SJSA1 (cell line): Measurements from ENCODE around the gene PODN. TPM values are rescaled to one million over a fixed set of nuclear protein-coding genes. Genes with fewer than 3 reads are reported as not detected.

Experiments
- DNase-seq, 2 experiments: peaks; one replicate each; pipeline ENCODE4 v3.0.0-alpha.2; 2015 to 2020; ENCODE audit warnings: low spot score in 2 of 2, low read depth in 1 of 2
- H3K27ac ChIP-seq: fragments of 250-450 bp; sonication (Bioruptor Pico); 2 replicates; pipeline ENCODE4 v1.5.1; 2020; ENCODE audit warnings: mild to moderate bottlenecking, moderate library complexity
- H3K27me3 ChIP-seq: fragments of 250-450 bp; sonication (Bioruptor Pico); replicated peaks from 2 replicates; pipeline ENCODE4 v1.5.1; 2020; ENCODE audit warnings: mild to moderate bottlenecking, moderate library complexity
- H3K36me3 ChIP-seq: fragments of 250-450 bp; sonication (Bioruptor Pico); 2 replicates; pipeline ENCODE4 v1.5.1; 2020; ENCODE audit warnings: mild to moderate bottlenecking
- H3K4me1 ChIP-seq: fragments of 250-450 bp; sonication (Bioruptor Pico); replicated peaks from 2 replicates; pipeline ENCODE4 v1.6.1; 2021; ENCODE audit warnings: mild to moderate bottlenecking
- H3K4me3 ChIP-seq: fragments of 250-450 bp; sonication (Bioruptor Pico); 2 replicates; pipeline ENCODE4 v1.5.1; 2020; ENCODE audit warnings: mild to moderate bottlenecking
- H3K9me3 ChIP-seq: fragments of 250-450 bp; sonication (Bioruptor Pico); replicated peaks from 2 replicates; pipeline ENCODE4 v1.5.1; 2020; ENCODE audit warnings: mild to moderate bottlenecking
- total RNA-seq: library from RNA; depleted of rRNA; stranded (reverse); fragments of >200 nt; shearing (Covaris generic); gene quantifications from 2 replicates; pipeline ENCODE4 v1.2.3, GENCODE V29; 2014

Gene PODN
- total RNA-seq, 1 experiment from 2014 or later: 4.1 TPM

GRCh38 chr1:53125623-53126360, 63.8 kb downstream of the PODN start:
- H3K27me3 ChIP-seq: no peaks in the 10 kb centered on the region
- DNase-seq: no peak
- peaks cover 48% of the 10 kb centered on the region for H3K4me1 ChIP-seq

DNA sequence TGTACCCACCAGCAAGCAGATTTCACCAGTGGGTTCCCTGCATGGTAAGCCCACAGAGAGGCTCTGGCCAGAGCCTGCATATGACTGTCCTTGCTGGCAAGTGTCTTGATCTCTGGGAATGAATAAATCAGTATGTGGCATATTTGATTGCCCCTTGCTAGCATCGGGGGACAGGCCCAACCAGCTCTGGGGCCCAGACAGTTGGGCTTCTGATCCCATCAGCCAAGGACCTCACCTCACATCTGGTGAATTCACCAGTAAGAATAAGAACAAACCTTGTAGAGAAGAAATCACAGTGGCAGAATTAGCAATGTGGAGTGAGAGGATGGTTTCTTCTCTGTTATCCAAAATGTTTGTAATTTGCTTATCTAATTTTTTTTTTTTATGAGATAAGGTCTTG, 64.5 kb downstream of the PODN start:
- H3K27ac ChIP-seq: no peak overlapping the region
- peaks cover 43% of the 10 kb centered on the region for H3K4me1 ChIP-seq
- DNase-seq: no peak

More at GRCh38 chr1:53125623-53126360, 63.8 kb downstream of the PODN start:
- H3K36me3 ChIP-seq: no peaks in the 10 kb centered on the region
- H3K4me3 ChIP-seq: no peak overlapping the region
- no peaks in the 10 kb centered on the region for H3K9me3 ChIP-seq
- H3K27ac ChIP-seq: no peak overlapping the region

GRCh38 chr1:53127546-53127945, 65.5 kb downstream of the PODN start:
- Histone ChIP-seq H3K36me3 (no peaks in the 10 kb centered on the region), H3K27ac (no peak overlapping the region)
- no peak for DNase-seq

More for the DNA sequence above, 64.5 kb downstream of the PODN start:
- Histone ChIP-seq H3K27me3 (no peaks in the 10 kb centered on the region), H3K9me3 (no peaks in the 10 kb centered on the region), H3K36me3 (no peaks in the 10 kb centered on the region), H3K4me3 (no peak overlapping the region)

DNA sequence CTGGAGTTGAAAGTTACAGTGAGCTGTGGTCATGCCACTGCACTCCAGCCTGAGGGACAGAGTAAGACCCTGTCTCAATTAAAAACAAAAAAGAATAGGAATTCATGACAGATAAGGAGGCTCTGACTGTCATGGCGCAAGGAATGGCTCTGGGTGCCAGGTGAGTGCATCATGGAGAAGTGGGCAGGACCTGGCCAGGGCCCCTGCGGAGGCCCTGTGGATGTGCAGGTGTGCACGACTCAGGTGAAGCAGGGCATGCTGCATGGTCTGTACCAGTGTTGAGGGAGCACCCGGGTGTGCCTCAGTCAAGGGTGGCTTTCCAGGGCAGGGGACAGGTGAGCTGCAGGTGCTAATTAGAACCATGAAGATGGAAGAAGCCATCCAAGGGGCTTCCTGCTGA, 66.4 kb downstream of the PODN start:
- Histone ChIP-seq H3K4me1 (peaks cover 24% of the 10 kb centered on the region), H3K4me3 (no peak overlapping the region), H3K36me3 (no peaks in the 10 kb centered on the region), H3K27me3 (no peaks in the 10 kb centered on the region), H3K27ac (no peak overlapping the region), H3K9me3 (no peaks in the 10 kb centered on the region)
- DNase-seq: no peak

More at GRCh38 chr1:53127546-53127945, 65.5 kb downstream of the PODN start:
- Histone ChIP-seq H3K9me3 (no peaks in the 10 kb centered on the region), H3K27me3 (no peaks in the 10 kb centered on the region), H3K4me1 (peaks cover 33% of the 10 kb centered on the region), H3K4me3 (no peak overlapping the region)

DNA sequence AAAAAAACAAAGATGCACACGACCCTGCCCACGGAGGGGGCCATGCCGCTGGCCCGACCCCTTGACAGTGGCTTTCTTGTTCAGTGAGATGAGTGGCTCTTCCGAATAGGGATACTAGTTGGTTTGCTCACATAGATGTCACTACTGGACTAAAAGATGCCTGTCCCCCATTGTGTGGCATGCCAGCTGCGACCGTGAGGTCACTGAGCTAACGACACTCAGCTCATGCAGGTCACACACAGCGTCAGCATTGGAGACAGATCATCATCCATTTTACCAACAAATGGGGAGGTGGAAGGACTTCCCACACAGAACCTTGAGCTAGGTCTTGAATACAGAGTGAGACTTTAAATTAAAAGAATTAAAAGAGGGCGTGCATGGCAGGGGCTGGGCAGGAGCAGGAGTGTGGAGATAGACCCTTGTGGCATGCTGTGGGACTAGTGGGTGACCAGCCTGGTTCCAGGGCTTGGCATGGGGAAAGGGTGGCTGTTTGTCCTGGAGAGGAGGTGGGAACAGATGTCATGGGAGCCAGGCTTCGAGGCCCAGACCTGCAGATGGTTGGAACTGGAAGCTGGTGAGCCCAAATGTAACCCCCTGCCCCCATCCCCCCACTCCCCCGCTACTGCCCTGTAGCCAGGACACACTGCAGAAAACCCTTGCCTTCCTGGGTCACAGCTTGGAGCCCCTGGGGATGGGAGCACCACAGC, 68.0 kb downstream of the PODN start:
- Histone ChIP-seq H3K4me3 (no peak overlapping the region), H3K27me3 (no peaks in the 10 kb centered on the region), H3K9me3 (0 out of 2 replicates have a peak, but pooled peaks cover 4% of the 10 kb centered on the region), H3K4me1 (peaks cover 30% of the 10 kb centered on the region), H3K36me3 (no peaks in the 10 kb centered on the region), H3K27ac (no peak overlapping the region)
- no peak for DNase-seq

- no peak overlapping the region for H3K27ac ChIP-seq
- no peak overlapping the region for H3K4me3 ChIP-seq
- no peaks in the 10 kb centered on the region for H3K36me3 ChIP-seq
- H3K9me3 ChIP-seq: 0 out of 2 replicates have a peak, but pooled peaks cover 4% of the 10 kb centered on the region
- no peak for DNase-seq
- H3K27me3 ChIP-seq: no peaks in the 10 kb centered on the region
- peaks cover 35% of the 10 kb centered on the region for H3K4me1 ChIP-seq
Observed at GRCh38 chr1:53130598-53130877, 68.5 kb downstream of the PODN start.

DNA sequence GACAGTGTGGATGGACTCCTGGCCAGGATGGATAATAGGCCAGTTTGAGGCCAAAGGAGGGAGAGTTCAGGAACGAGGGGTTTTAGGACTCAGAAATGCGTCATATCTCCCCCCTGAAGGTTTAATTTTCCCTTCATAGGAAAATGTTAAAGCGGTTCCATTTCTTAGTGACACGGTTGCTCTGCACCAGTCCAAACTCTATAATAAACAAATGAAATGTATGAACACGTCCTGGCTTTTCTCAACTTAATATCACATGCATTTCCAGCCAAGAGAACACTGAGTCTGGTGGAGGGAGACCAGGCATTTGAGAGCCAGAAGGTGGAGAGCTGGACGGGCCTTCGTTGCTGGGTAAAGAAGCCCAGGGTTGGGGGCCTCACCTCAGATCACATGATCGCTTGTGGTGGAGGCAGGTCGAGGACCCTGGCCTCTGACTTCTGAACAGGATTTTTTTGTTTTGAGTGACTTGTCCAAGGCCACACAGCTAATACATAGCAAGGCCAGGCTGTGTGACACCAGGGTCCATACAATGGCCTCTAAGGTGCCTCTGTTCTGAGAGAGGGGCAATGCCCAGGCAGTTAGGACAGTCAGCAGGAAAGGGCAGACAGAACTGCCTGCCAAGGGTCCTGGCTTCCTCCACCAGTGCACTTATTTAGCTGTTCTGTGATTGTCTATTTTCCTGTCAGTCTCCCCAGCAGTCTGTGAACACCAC, 69.0 kb downstream of the PODN start:
- Histone ChIP-seq H3K27me3 (no peaks in the 10 kb centered on the region), H3K27ac (no peak overlapping the region), H3K4me1 (peaks cover 33% of the 10 kb centered on the region), H3K4me3 (no peak overlapping the region), H3K9me3 (0 out of 2 replicates have a peak, but pooled peaks cover 4% of the 10 kb centered on the region), H3K36me3 (no peaks in the 10 kb centered on the region)
- no peak for DNase-seq

DNA sequence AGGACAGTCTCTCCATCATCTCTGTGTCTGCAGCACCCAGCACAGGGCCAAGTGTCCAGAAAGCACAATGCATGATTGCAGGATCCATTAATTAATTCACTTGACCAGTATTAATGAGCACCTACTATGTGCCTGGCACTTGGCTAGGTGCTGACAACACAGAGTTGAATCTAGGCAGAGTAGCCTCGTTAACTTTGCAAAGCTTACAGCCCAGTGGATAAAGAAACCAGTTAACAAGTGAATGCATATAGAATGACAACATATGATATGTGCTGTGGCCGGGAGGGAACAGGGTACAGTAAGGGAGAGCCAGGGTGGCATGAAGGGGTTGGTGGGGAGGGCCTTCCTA, 69.6 kb downstream of the PODN start:
- H3K9me3 ChIP-seq: 0 out of 2 replicates have a peak, but pooled peaks cover 4% of the 10 kb centered on the region
- no peaks in the 10 kb centered on the region for H3K27me3 ChIP-seq
- no peak for DNase-seq
- H3K27ac ChIP-seq: no peak overlapping the region
- H3K36me3 ChIP-seq: no peaks in the 10 kb centered on the region
- no peak overlapping the region for H3K4me3 ChIP-seq
- peaks cover 30% of the 10 kb centered on the region for H3K4me1 ChIP-seq

- no peak for DNase-seq
- Histone ChIP-seq H3K9me3 (0 out of 2 replicates have a peak, but pooled peaks cover 4% of the 10 kb centered on the region), H3K4me3 (no peak overlapping the region), H3K27ac (no peak overlapping the region), H3K36me3 (no peaks in the 10 kb centered on the region), H3K27me3 (no peaks in the 10 kb centered on the region), H3K4me1 (peaks cover 30% of the 10 kb centered on the region)
Observed at GRCh38 chr1:53132176-53132575, 70.2 kb downstream of the PODN start.

DNA sequence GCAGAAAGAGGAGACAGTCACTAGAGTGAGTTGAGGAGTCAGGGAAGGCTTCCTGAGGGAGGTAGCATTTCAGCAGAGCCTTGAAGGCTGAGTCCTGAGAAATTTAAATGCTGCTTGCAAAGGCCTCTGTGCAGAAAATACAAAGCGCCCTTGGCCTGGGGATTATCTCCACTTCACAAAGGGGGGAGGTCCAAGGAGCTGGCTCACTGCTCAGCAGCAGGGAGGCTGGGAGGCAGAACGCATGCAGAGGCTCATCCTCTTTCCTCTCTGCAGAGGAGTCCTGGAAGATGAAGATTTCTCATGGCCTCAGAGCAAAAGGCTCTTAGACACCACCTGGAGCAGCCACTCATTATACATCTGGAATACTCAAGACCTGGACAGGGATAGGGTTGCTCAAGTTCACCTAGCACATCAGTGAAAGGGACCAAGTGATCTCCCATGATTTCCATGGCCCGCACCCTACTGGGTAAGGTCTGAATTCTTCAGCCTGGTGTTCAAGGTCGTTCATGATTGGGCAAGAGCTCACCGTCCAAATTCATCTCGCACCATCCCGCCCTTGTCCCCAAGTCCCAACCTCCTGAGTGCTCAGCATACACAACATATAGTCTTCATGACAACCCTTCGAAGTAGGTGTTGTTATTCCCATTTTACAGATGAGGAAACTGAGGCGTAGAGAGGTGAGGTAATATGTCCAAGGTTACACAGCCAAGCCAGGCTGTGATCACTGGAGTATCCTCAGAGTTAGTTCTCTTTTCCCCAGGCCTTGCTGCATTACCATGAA, 71.4 kb downstream of the PODN start:
- H3K4me1 ChIP-seq: peaks cover 26% of the 10 kb centered on the region
- H3K27me3 ChIP-seq: no peaks in the 10 kb centered on the region
- peaks cover 11% of the 10 kb centered on the region for H3K9me3 ChIP-seq
- no peak for DNase-seq
- H3K36me3 ChIP-seq: no peaks in the 10 kb centered on the region
- no peak overlapping the region for H3K4me3 ChIP-seq
- no peak overlapping the region; the same call in 1 of the 2 replicates for H3K27ac ChIP-seq

- peak overlapping the region; percentile 95 for H3K27ac ChIP-seq
- H3K4me1 ChIP-seq: peaks cover 27% of the 10 kb centered on the region
- no peaks in the 10 kb centered on the region for H3K36me3 ChIP-seq
- H3K9me3 ChIP-seq: peaks cover 11% of the 10 kb centered on the region
- no peak overlapping the region for H3K4me3 ChIP-seq
- no peaks in the 10 kb centered on the region for H3K27me3 ChIP-seq
- no peak for DNase-seq
Observed at GRCh38 chr1:53134042-53134485, 72.1 kb downstream of the PODN start.
